Measurements from ENCODE around the gene POU2F2.

Gene POU2F2

GRCh38 chr19:42098781-42099180 is 33.5 kb downstream of the POU2F2 start:
- no peak for DNase-seq

GRCh38 chr19:42097461-42097860 is 34.8 kb downstream of the POU2F2 start:
- DNase-seq: no peak

GRCh38 chr19:42096255-42096837 is 35.9 kb downstream of the POU2F2 start:
- DNase-seq: no peak

- no peak for DNase-seq
Measured at GRCh38 chr19:42095814-42096230, 36.4 kb downstream of the POU2F2 start.

- no peak for DNase-seq
Measured at GRCh38 chr19:42095142-42095813, 37.0 kb downstream of the POU2F2 start.

GRCh38 chr19:42093926-42094325 is 38.3 kb downstream of the POU2F2 start:
- no peak for DNase-seq

- DNase-seq: no peak
Measured at GRCh38 chr19:42093505-42093904, 38.7 kb downstream of the POU2F2 start.

- no peak for DNase-seq
Measured at GRCh38 chr19:42092350-42092749, 39.9 kb downstream of the POU2F2 start.

- DNase-seq: no peak
Measured at GRCh38 chr19:42091742-42092141, 40.5 kb downstream of the POU2F2 start.

GRCh38 chr19:42091300-42091699 is 40.9 kb downstream of the POU2F2 start:
- no peak for DNase-seq

- no peak for DNase-seq
Measured at GRCh38 chr19:42090672-42091071, 41.6 kb downstream of the POU2F2 start.

- DNase-seq: no peak
Measured at GRCh38 chr19:42089772-42090171, 42.5 kb downstream of the POU2F2 start.

- no peak for DNase-seq
Measured at GRCh38 chr19:42089191-42089750, 43.0 kb downstream of the POU2F2 start.

- no peak for DNase-seq
Measured at GRCh38 chr19:42088471-42089190, 43.6 kb downstream of the POU2F2 start.

GRCh38 chr19:42086770-42087550 is 45.3 kb downstream of the POU2F2 start:
- DNase-seq: no peak

GRCh38 chr19:42086188-42086736 is 46.0 kb downstream of the POU2F2 start:
- DNase-seq: no peak

- no peak for DNase-seq
Measured at GRCh38 chr19:42083537-42083936, 48.7 kb downstream of the POU2F2 start.

GRCh38 chr19:42081584-42082203 is 50.6 kb downstream of the POU2F2 start:
- DNase-seq: no peak

- DNase-seq: no peak
Measured at GRCh38 chr19:42080764-42081375, 51.4 kb downstream of the POU2F2 start.

- no peak for DNase-seq
Measured at GRCh38 chr19:42079886-42080763, 52.1 kb downstream of the POU2F2 start.

- DNase-seq: no peak
Measured at GRCh38 chr19:42079276-42079669, 53.0 kb downstream of the POU2F2 start.

Data from NCI-H1436 treated with DMSO at 0.1 percent for 48 hours (cell line).